HUES64 (cell line): Measurements from ENCODE around the gene NEGR1.

Experiments used
- H3K27ac ChIP-seq: 2 replicates; pipeline ENCODE4 v1.7.0; 2013; ENCODE audit warnings: low read depth, low read length, inconsistent platforms
- H3K27me3 ChIP-seq: 2 replicates; pipeline ENCODE4 v1.6.1; 2013; ENCODE audit warnings: mild to moderate bottlenecking, low read length; ENCODE audit not compliant: insufficient read depth
- H3K36me3 ChIP-seq: 2 replicates; pipeline ENCODE4 v1.6.1; 2013; ENCODE audit warnings: mild to moderate bottlenecking, low read length; ENCODE audit not compliant: insufficient read depth
- H3K4me1 ChIP-seq: 2 replicates; pipeline ENCODE4 v1.6.1; 2013; ENCODE audit warnings: mild to moderate bottlenecking, low read length, moderate library complexity; ENCODE audit not compliant: insufficient read depth
- H3K4me3 ChIP-seq: 2 replicates; pipeline ENCODE4 v1.5.1; 2013; ENCODE audit warnings: mild to moderate bottlenecking, low read length, moderate library complexity
- H3K9ac ChIP-seq: 2 replicates; pipeline ENCODE4 v1.6.1; 2013; ENCODE audit warnings: mild to moderate bottlenecking, low read depth, low read length
- H3K9me3 ChIP-seq: 2 replicates; pipeline ENCODE4 v1.6.1; 2013; ENCODE audit warnings: low read depth, low read length; ENCODE audit not compliant: insufficient read depth
- WGBS: fragments of 150-250, 120-280 bp; methylation state at CpG from one replicate; pipeline ENCODE4 v1.1.7; 2013; ENCODE audit warnings: missing lambda C conversion rate; 5-methylcytosine and 5-hydroxymethylcytosine counted together

The NEGR1 gene

DNA sequence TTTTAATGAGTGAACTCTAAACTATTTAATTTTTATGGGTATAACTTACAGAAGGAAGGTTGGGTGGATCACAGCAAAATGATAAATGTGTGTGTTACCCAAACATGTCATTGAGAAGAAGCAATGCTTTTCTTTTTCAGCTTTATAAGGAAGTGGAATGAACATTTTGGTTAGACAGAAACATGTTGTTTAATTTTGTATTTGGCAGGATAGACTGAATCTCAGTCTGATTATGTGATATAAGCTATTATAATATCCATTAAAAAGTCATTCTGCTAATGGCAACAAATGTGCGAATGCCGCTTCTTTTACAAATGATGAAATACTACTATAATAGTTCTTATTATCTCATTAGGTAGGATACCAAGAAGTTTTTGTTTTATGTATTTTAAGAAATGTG is 919.6 kb downstream of the NEGR1 start:
- H3K9me3 ChIP-seq, result no peaks in the 10 kb centered on the region
- no peak overlapping the region for H3K4me3 ChIP-seq
- no peak overlapping the region for H3K27ac ChIP-seq
- WGBS, result no CpG with 5 or more reads among the region's 2 CpGs
- H3K4me1 ChIP-seq, result no peaks in the 10 kb centered on the region
- H3K27me3 ChIP-seq, result no peaks in the 10 kb centered on the region
- no peak overlapping the region for H3K9ac ChIP-seq
- H3K36me3 ChIP-seq, result no peaks in the 10 kb centered on the region

DNA sequence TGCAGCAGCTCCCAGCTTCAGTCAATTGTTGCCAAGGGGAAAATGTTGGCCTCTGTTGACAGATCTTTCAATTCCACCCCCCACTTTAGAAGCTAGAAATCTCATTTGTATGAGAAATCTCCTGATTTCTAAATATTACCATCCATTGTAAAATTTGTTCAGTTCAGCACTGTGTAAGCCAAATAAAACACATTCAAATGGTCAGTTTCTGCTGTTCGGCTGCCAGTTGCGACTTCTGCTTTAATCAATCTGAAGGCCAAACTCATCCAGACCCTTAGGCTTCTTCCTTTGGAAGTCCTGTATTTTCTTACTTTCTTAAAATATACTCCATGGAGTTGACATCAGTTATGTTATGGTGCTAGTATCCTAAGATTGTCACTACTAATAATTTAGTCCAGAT is 920.3 kb downstream of the NEGR1 start:
- Histone ChIP-seq H3K4me3 (no peak overlapping the region), H3K36me3 (no peaks in the 10 kb centered on the region), H3K9me3 (no peaks in the 10 kb centered on the region), H3K27ac (no peak overlapping the region), H3K27me3 (no peaks in the 10 kb centered on the region), H3K4me1 (no peaks in the 10 kb centered on the region), H3K9ac (no peak overlapping the region)
- WGBS, result 91% methylated on average over 2 of the region's 2 CpGs

DNA sequence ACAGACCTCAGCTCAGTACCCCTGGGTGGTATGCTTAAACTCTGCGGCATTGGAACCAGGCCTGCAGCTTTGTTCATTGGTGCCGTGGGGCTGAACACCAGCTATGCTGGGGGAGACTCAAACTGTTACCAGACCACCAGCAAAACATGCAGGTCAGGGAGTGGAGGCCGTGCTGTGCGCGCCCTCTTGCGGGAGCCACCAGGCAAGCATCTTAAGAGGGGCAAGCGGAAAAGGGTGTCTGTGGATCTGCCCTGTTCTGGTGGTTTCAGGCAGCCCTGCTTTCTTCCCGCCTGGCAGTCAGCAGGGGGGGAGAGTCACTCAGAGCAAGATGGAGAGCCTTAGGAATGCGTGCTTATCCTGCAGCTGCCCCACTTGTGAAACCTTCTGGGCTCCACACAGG is 924.6 kb downstream of the NEGR1 start:
- Histone ChIP-seq H3K27me3 (no peaks in the 10 kb centered on the region), H3K4me3 (no peak overlapping the region), H3K27ac (no peak overlapping the region), H3K9ac (no peak overlapping the region), H3K4me1 (no peaks in the 10 kb centered on the region), H3K36me3 (no peaks in the 10 kb centered on the region), H3K9me3 (no peaks in the 10 kb centered on the region)
- WGBS, result 94% methylated on average over 9 of the region's 9 CpGs

DNA sequence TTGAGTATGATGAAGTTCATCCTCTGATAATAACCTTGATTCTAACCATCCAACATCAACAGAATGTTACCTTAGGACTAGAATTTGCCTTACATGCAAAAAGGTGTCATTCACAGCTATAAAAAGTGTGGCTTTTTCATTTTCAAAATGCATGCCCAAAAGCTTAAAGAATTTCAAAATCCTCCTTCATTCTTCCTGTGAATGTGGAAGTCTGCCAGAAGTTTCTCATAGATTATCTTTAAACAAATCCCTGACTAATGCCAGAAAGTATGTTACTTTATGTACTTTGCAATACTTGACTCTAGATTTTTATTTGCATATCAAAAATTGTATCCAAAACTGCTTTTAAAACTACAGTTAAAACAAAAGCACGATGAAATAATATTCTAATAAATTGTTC is 930.9 kb downstream of the NEGR1 start:
- H3K27me3 ChIP-seq, result no peaks in the 10 kb centered on the region
- 100% methylated on average over 1 of the region's 1 CpG for WGBS
- H3K36me3 ChIP-seq, result no peaks in the 10 kb centered on the region
- no peak overlapping the region for H3K27ac ChIP-seq
- no peak overlapping the region for H3K4me3 ChIP-seq
- no peak overlapping the region for H3K9ac ChIP-seq
- H3K4me1 ChIP-seq, result no peaks in the 10 kb centered on the region
- no peaks in the 10 kb centered on the region for H3K9me3 ChIP-seq

DNA sequence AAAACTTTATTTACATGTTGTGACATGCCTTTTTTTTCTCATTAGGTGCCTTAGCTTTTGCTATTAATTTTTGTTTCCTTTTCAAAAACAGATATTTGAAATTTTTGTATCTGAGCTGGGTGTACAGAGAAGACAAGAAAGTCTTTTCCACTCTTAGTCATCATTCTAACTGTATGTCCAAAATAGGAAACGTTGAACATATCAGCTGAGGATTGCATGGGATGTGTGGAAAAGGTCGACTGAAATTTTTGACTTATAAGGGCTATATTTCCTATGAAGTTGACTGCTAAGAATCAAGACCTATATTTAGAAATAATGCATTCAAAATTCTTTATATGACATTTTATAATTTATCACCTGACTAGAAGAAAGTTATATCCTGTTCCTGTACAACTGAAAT is 931.5 kb downstream of the NEGR1 start:
- H3K9me3 ChIP-seq, result no peaks in the 10 kb centered on the region
- H3K4me3 ChIP-seq, result no peak overlapping the region
- H3K36me3 ChIP-seq, result no peaks in the 10 kb centered on the region
- H3K9ac ChIP-seq, result no peak overlapping the region
- H3K27ac ChIP-seq, result no peak overlapping the region
- 75% methylated on average over 2 of the region's 2 CpGs for WGBS
- no peaks in the 10 kb centered on the region for H3K27me3 ChIP-seq
- no peaks in the 10 kb centered on the region for H3K4me1 ChIP-seq

DNA sequence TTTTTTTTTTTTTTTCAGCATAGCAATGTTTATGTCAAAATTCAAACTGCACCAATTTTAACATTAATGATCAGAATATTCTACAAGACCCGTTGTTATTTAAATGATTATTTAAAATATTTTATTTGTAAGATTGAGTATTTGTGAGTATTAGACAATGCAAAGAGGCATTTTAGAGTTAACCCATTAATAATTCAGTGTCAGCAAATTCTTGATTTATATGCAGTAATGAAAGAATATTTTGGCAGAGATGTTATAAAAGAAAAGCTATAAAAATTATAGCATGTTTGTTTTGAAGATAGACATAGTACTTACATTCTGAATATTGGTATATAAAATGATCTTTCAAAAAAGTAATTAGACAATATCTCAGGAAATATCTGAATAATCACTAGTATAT is 932.0 kb downstream of the NEGR1 start:
- WGBS, result no CpG with 5 or more reads among the region's 1 CpG
- Histone ChIP-seq H3K4me1 (no peaks in the 10 kb centered on the region), H3K4me3 (no peak overlapping the region), H3K36me3 (no peaks in the 10 kb centered on the region), H3K9ac (no peak overlapping the region), H3K27ac (no peak overlapping the region), H3K9me3 (no peaks in the 10 kb centered on the region), H3K27me3 (no peaks in the 10 kb centered on the region)
